ENCODE results near the gene CTTNBP2NL. TPM values are rescaled to one million over a fixed set of nuclear protein-coding genes. Genes with fewer than 3 reads are reported as not detected.

Gene CTTNBP2NL
- total RNA-seq, 1 experiment from 2014 or later, result 38.8 TPM

DNA sequence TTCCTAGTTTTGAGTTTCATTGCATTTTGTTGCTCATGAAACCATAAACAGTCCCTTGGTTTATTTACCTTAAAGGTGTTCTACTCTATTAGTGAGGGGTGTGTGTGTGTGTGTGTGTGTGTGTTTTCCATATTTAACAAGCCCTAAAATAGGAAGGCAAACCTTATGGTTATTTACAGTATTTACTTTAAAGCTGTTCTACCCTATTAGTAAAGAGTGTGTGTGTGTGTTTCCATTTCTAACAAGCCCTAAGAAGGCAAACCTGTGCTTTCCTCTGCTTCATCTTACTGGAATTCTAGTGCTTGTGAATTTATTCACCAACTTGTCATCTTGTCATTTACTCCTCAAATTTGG is 53.6 kb downstream of the CTTNBP2NL start:
- Mint-ChIP-seq H3K27me3 (ENCODE audit: low read depth) (no peaks in the 10 kb centered on the region), H3K27ac (no peak overlapping the region)

More for the DNA sequence above, 53.6 kb downstream of the CTTNBP2NL start:
- Histone ChIP-seq H3K56ac (ENCODE audit: insufficient read length, low read depth, low read length) (no peak overlapping the region), H3K9me3 (ENCODE audit: control insufficient read depth, low read depth, low read length) (no peaks in the 10 kb centered on the region), H3K9ac (ENCODE audit: extremely low read depth, insufficient read length, low read length) (no peak overlapping the region), H3K79me1 (ENCODE audit: insufficient read depth, low read depth, low read length, poor library complexity, severe bottlenecking) (no peaks in the 10 kb centered on the region), H3K14ac (ENCODE audit: insufficient read depth, low read length) (no peak overlapping the region), H2BK5ac (ENCODE audit: insufficient read length, low read length) (no peak overlapping the region), H3K79me2 (ENCODE audit: insufficient read depth, low read length) (no peaks in the 10 kb centered on the region), H2BK120ac (ENCODE audit: low read depth, low read length, poor library complexity, severe bottlenecking) (no peak overlapping the region), H4K5ac (ENCODE audit: insufficient read length, low read depth, low read length) (no peak overlapping the region), H4K8ac (replicated peaks; ENCODE audit: insufficient read length, low read depth, low read length) (no peak overlapping the region), H3K23ac (ENCODE audit: insufficient read length, low read depth, low read length) (no peak overlapping the region), H3K18ac (ENCODE audit: insufficient read length, low read depth, low read length) (no peak overlapping the region), H3K27ac (ENCODE audit: insufficient read length, low read depth, low read length) (no peak overlapping the region), H2AFZ (ENCODE audit: low read length) (no peak overlapping the region), H3K4ac (ENCODE audit: low read depth, low read length) (no peak overlapping the region), H3K23me2 (ENCODE audit: insufficient read length, low read depth, low read length, poor library complexity, severe bottlenecking) (no peaks in the 10 kb centered on the region), H2BK20ac (ENCODE audit: low read depth, low read length, poor library complexity, severe bottlenecking) (no peak overlapping the region), H2BK12ac (ENCODE audit: insufficient read length, low read depth, low read length) (no peak overlapping the region), H2BK15ac (ENCODE audit: low read depth, low read length) (no peak overlapping the region), H4K91ac (ENCODE audit: insufficient read length, low read depth, low read length) (no peak overlapping the region), H3T11ph (ENCODE audit: low read length) (no peak overlapping the region), H3K4me1 (ENCODE audit: insufficient read depth, low read length) (no peaks in the 10 kb centered on the region), H3K27me3 (ENCODE audit: insufficient read depth, low read length) (no peaks in the 10 kb centered on the region), H4K20me1 (ENCODE audit: control insufficient read depth, insufficient read depth, insufficient read length) (no peaks in the 10 kb centered on the region), H2AK5ac (ENCODE audit: insufficient read length, low read length) (no peak overlapping the region), H3K4me2 (ENCODE audit: insufficient read depth, insufficient read length, low read length) (no peak overlapping the region)
- peaks cover 2 to 38% (median 25%) of the 10 kb centered on the region in 3 experiments for H3K36me3 Mint-ChIP-seq (ENCODE audit: insufficient read depth in 1 of 3, low read depth in 3 of 3)
- no peaks in the 10 kb centered on the region for H3K4me1 Mint-ChIP-seq
- no peak overlapping the region for H3K4me3 Mint-ChIP-seq
- no peak for DNase-seq
- TF ChIP-seq, protein P1, sequence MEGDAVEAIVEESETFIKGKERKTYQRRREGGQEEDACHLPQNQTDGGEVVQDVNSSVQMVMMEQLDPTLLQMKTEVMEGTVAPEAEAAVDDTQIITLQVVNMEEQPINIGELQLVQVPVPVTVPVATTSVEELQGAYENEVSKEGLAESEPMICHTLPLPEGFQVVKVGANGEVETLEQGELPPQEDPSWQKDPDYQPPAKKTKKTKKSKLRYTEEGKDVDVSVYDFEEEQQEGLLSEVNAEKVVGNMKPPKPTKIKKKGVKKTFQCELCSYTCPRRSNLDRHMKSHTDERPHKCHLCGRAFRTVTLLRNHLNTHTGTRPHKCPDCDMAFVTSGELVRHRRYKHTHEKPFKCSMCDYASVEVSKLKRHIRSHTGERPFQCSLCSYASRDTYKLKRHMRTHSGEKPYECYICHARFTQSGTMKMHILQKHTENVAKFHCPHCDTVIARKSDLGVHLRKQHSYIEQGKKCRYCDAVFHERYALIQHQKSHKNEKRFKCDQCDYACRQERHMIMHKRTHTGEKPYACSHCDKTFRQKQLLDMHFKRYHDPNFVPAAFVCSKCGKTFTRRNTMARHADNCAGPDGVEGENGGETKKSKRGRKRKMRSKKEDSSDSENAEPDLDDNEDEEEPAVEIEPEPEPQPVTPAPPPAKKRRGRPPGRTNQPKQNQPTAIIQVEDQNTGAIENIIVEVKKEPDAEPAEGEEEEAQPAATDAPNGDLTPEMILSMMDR (conservative IDR thresholded peaks at IDR 0.05), result no peak
- H3K9me3 Mint-ChIP-seq, result no peaks in the 10 kb centered on the region
